Endothelial cell of umbilical vein (primary cell): ENCODE data around the gene CD93. TPM values are rescaled to one million over a fixed set of nuclear protein-coding genes. Genes with fewer than 3 reads are reported as not detected.

Source experiments
- BruUV-seq: library from RNA; stranded (reverse); fragments of 400-500 nt; replicated peaks from 2 replicates; lab custom pipeline; 2021; lab: Mats Ljungman, UMichigan
- CTCF ChIA-PET: fragments of 300-600, 350-600 bp; sonication (Branson Sonifier 250); formaldehyde crosslinking; loops from one replicate; lab custom pipeline; 2021; ENCODE audit warnings: antibody characterized with exemption, inconsistent platforms; lab: Charles Lee
- POLR2A ChIA-PET: fragments of 300-600, 350-600 bp; sonication (Branson Sonifier 250); formaldehyde crosslinking; loops from one replicate; lab custom pipeline; 2021; ENCODE audit warnings: antibody characterized with exemption, inconsistent platforms; lab: Charles Lee
- DNase-seq: peaks from one replicate; pipeline ENCODE4 v3.0.0-alpha.2; 2011; ENCODE audit warnings: low read depth, low spot score
- FAIRE-seq: peaks from 2 replicates; lab custom pipeline; 2011; peaks lifted over from hg19 to GRCh38; lab: Jason Lieb, UNC
- H2AFZ ChIP-seq: 2 replicates; pipeline ENCODE4 v1.6.0; 2012; ENCODE audit warnings: low read depth, low read length, control low read depth, inconsistent platforms
- H3K27ac ChIP-seq: 2 replicates; pipeline ENCODE4 v1.5.1; 2011; ENCODE audit warnings: low read depth, mild to moderate bottlenecking, control low read depth, low read length, moderate library complexity; ENCODE audit not compliant: insufficient read depth
- H3K27me3 ChIP-seq, 2 experiments: 2 replicates each; pipeline versions ENCODE4 v1.6.0 to v1.6.1; 2011; ENCODE audit warnings: low read length in 2 of 2, mixed read lengths in 1 of 2; ENCODE audit not compliant: control insufficient read depth in 2 of 2, insufficient read depth in 2 of 2
- H3K36me3 ChIP-seq, 2 experiments: 2 replicates in 1 of 2; 3 replicates in 1 of 2; pipeline ENCODE4 v1.5.1; 2011; ENCODE audit warnings: low read length in 2 of 2, mild to moderate bottlenecking in 1 of 2, moderate library complexity in 1 of 2; ENCODE audit not compliant: control insufficient read depth in 2 of 2, insufficient read depth in 2 of 2; ENCODE audit errors: extremely low read depth in 1 of 2
- H3K4me1 ChIP-seq: 3 replicates; pipeline ENCODE4 v1.5.1; 2011; ENCODE audit warnings: mild to moderate bottlenecking, low read length; ENCODE audit not compliant: control insufficient read depth, insufficient read depth; ENCODE audit errors: extremely low read depth
- H3K4me2 ChIP-seq: 2 replicates; pipeline ENCODE4 v1.6.1; 2011; ENCODE audit warnings: low read length, control low read depth, mixed read lengths; ENCODE audit not compliant: insufficient read depth
- H3K4me3 ChIP-seq, 3 experiments: fragments of 200-600 bp in 1 of 3; sonication (generic), shearing (Covaris generic) in 1 of 3; replicated peaks in 1 of 3; 2 replicates each; pipeline ENCODE4 v1.5.1; 2011 to 2016; ENCODE audit warnings: control low read depth in 3 of 3, low read length in 3 of 3, mild to moderate bottlenecking in 2 of 3, inconsistent platforms in 1 of 3, low read depth in 1 of 3, moderate library complexity in 1 of 3; ENCODE audit not compliant: insufficient read depth in 1 of 3
- H3K79me2 ChIP-seq: 2 replicates; pipeline ENCODE4 v1.6.0; 2012; ENCODE audit warnings: low read length, inconsistent platforms; ENCODE audit not compliant: control insufficient read depth, insufficient read depth
- H3K9ac ChIP-seq: replicated peaks from 2 replicates; pipeline ENCODE3; 2011; ENCODE audit warnings: low read length, control low read depth; ENCODE audit not compliant: insufficient read depth; ENCODE audit errors: extremely low read depth
- H3K9me1 ChIP-seq: replicated peaks from 3 replicates; pipeline ENCODE4 v1.6.0; 2011; ENCODE audit warnings: mild to moderate bottlenecking, low read length; ENCODE audit not compliant: control insufficient read depth, insufficient read depth; ENCODE audit errors: extremely low read depth
- H3K9me3 ChIP-seq: replicated peaks from 2 replicates; pipeline ENCODE4 v1.5.1; 2012; ENCODE audit warnings: low read length, inconsistent platforms; ENCODE audit not compliant: control insufficient read depth, insufficient read depth
- H4K20me1 ChIP-seq: replicated peaks from 2 replicates; pipeline ENCODE3; 2011; ENCODE audit warnings: mild to moderate bottlenecking, low read length; ENCODE audit not compliant: control insufficient read depth, insufficient read depth; ENCODE audit errors: extremely low read depth
- CTCF ChIP-seq, 2 donors: IDR thresholded peaks; 1 replicate in 1 of 2; 2 replicates in 1 of 2; pipeline ENCODE4 v1.5.1; 2011; ENCODE audit warnings: low read length in 2 of 2, mild to moderate bottlenecking in 2 of 2, moderate library complexity in 2 of 2, control low read depth in 1 of 2, inconsistent platforms in 1 of 2, low read depth in 1 of 2; ENCODE audit not compliant: insufficient read depth in 1 of 2; ENCODE audit errors: extremely low read depth in 1 of 2
- EZH2 ChIP-seq: IDR thresholded peaks from 2 replicates; pipeline ENCODE4 v1.6.1; 2012; ENCODE audit warnings: borderline replicate concordance, low read depth, mild to moderate bottlenecking, moderate library complexity, low read length, inconsistent platforms; ENCODE audit not compliant: severe bottlenecking
- FOS ChIP-seq: IDR thresholded peaks from 2 replicates; pipeline ENCODE4 v1.6.1; 2011; ENCODE audit warnings: mild to moderate bottlenecking, low read length, moderate library complexity, borderline replicate concordance; ENCODE audit not compliant: insufficient read depth
- GATA2 ChIP-seq: IDR thresholded peaks from 2 replicates; pipeline ENCODE4 v1.7.0; 2011; ENCODE audit warnings: low read depth, mild to moderate bottlenecking, moderate library complexity, mixed read lengths, low read length; ENCODE audit not compliant: insufficient read length, insufficient read depth
- JUN ChIP-seq: IDR thresholded peaks from 2 replicates; pipeline ENCODE4 v1.6.1; 2011; ENCODE audit warnings: borderline replicate concordance, low read depth; ENCODE audit not compliant: insufficient read length, insufficient read depth
- MAX ChIP-seq: IDR thresholded peaks from 2 replicates; pipeline ENCODE4 v1.6.1; 2011; ENCODE audit not compliant: insufficient read depth, insufficient read length
- MYC ChIP-seq: IDR thresholded peaks from one replicate; pipeline ENCODE4 v1.6.1; 2011; ENCODE audit warnings: mild to moderate bottlenecking, low read depth, low read length
- POLR2AphosphoS5 ChIP-seq: IDR thresholded peaks from 2 replicates; pipeline ENCODE4 v1.6.1; 2012; ENCODE audit warnings: low read depth, mild to moderate bottlenecking, control low read depth, low read length, moderate library complexity; ENCODE audit not compliant: insufficient read depth
- dilution Hi-C: fragments of 300-500 bp; cut with MboI; formaldehyde crosslinking; loops from one replicate; pipeline ENCODE4 v1.15.0; 2019; ENCODE audit warnings: low sequenced_read_pairs; ENCODE audit not compliant: extremely low pct_ligation_motif_present
- intact Hi-C: fragments of 100-400 bp; cut with micrococcal nuclease; formaldehyde crosslinking; loops from one replicate; pipeline ENCODE4 v1.10.0; 2022
- polyA plus RNA-seq, 4 experiments: library from polyadenylated mRNA; depleted of rRNA in 3 of 4; stranded (reverse) in 3 of 4; unstranded in 1 of 4; fragments of >200 nt; gene quantifications; 2 replicates each; pipeline versions ENCODE4 v1.2.1 to v1.2.3, GENCODE V29; 2011 to 2012; ENCODE audit warnings: missing spikeins in 1 of 4
- total RNA-seq: library from RNA; stranded (reverse); gene quantifications from 2 replicates; pipeline ENCODE4 v1.2.3, GENCODE V29; 2021

Gene CD93
- total and polyA plus RNA-seq, 2 donors (not counting 3 experiments of a cell fraction or from before 2014, with no cell fraction given), result 180 to 413 TPM

GRCh38 chr20:23130622-23131140 lies 44.6 kb upstream of the CD93 start:
- Histone ChIP-seq H3K36me3 (no peaks in the 10 kb centered on the region), H3K4me1 (peaks cover 28% of the 10 kb centered on the region), H4K20me1 (no peaks in the 10 kb centered on the region), H3K4me3 (no peak overlapping the region), H3K27ac (no peak overlapping the region), H3K9me3 (no peaks in the 10 kb centered on the region), H3K4me2 (no peak overlapping the region), H3K79me2 (no peaks in the 10 kb centered on the region), H3K9me1 (no peaks in the 10 kb centered on the region), H3K9ac (no peak overlapping the region), H2AFZ (no peak overlapping the region), H3K27me3 (no peaks in the 10 kb centered on the region)
- BruUV-seq, result no TSS peak
- intact Hi-C loops, result no loop called here
- ChIA-PET POLR2A (no interaction called here), CTCF (interaction anchor here (0.6 to 3.3 kb wide), 4 partner anchors 10 to 1027 kb away, joined by 3 to 18 read pairs (median 10); no protein-coding TSS in a partner anchor)
- TF ChIP-seq FOS, result no peak
- TF ChIP-seq JUN, result no peak
- no peak for TF ChIP-seq CTCF (IDR thresholded peaks at IDR 0.05; ENCODE audit: extremely low read depth in 1 of 2, insufficient read depth in 1 of 2, low read depth in 1 of 2, low read length in 2 of 2)
- TF ChIP-seq MAX, result no peak
- TF ChIP-seq POLR2AphosphoS5, result no peak
- TF ChIP-seq EZH2, result no peak
- TF ChIP-seq GATA2, result no peak
- TF ChIP-seq MYC, result no peak
- FAIRE-seq, result no peak
- dilution Hi-C loops, result no loop called here
- no peak for DNase-seq
